KMS-11 (cell line): ENCODE data around the gene ZBTB17.

Experiments
- H2AFZ ChIP-seq: fragments of 200-600 bp; sonication (generic); 2 replicates; pipeline ENCODE4 v1.6.1; 2016; ENCODE audit warnings: antibody characterized with exemption, mixed run types, low read depth
- H3K27ac ChIP-seq: fragments of 200-600 bp; sonication (generic); 2 replicates; pipeline ENCODE4 v1.6.1; 2016; ENCODE audit warnings: mild to moderate bottlenecking, mixed run types
- H3K27me3 ChIP-seq: fragments of 200-600 bp; sonication (generic); 2 replicates; pipeline ENCODE4 v1.6.1; 2017; ENCODE audit warnings: mild to moderate bottlenecking, low read depth, mixed run types, moderate library complexity; ENCODE audit not compliant: insufficient read depth
- H3K36me3 ChIP-seq: fragments of 200-600 bp; sonication (generic); 2 replicates; pipeline ENCODE4 v1.6.1; 2017; ENCODE audit warnings: mild to moderate bottlenecking, mixed run types; ENCODE audit not compliant: insufficient read depth
- H3K4me1 ChIP-seq: fragments of 200-600 bp; sonication (generic); 2 replicates; pipeline ENCODE4 v1.6.1; 2016; ENCODE audit warnings: mild to moderate bottlenecking, low read depth, mixed run types; ENCODE audit not compliant: poor library complexity, severe bottlenecking
- H3K4me2 ChIP-seq: fragments of 200-600 bp; sonication (generic); 2 replicates; pipeline ENCODE4 v1.7.0; 2016; ENCODE audit warnings: mild to moderate bottlenecking, mixed run types
- H3K4me3 ChIP-seq: fragments of 200-600 bp; sonication (generic); IDR thresholded peaks from 2 replicates; pipeline ENCODE4 v1.6.1; 2017; ENCODE audit warnings: low read depth, low read length, mixed read lengths; ENCODE audit not compliant: insufficient read depth
- H3K79me2 ChIP-seq: fragments of 200-600 bp; sonication (generic); 2 replicates; pipeline ENCODE4 v1.6.1; 2016; ENCODE audit warnings: low read depth, mixed run types; ENCODE audit not compliant: insufficient read depth
- H3K9ac ChIP-seq: fragments of 200-600 bp; sonication (generic); 2 replicates; pipeline ENCODE4 v1.6.1; 2016; ENCODE audit warnings: mild to moderate bottlenecking, mixed run types
- H4K20me1 ChIP-seq: fragments of 200-600 bp; sonication (generic); 2 replicates; pipeline ENCODE4 v1.6.1; 2016; ENCODE audit warnings: mild to moderate bottlenecking, mixed run types; ENCODE audit not compliant: insufficient read depth
- CTCF ChIP-seq: fragments of 200-600 bp; sonication (generic); conservative IDR thresholded peaks from 2 replicates; pipeline ENCODE4 v1.6.1; 2017; ENCODE audit warnings: low read depth, mild to moderate bottlenecking, antibody characterized with exemption, low read length, moderate library complexity, mixed read lengths

The ZBTB17 gene

GRCh38 chr1:16011936-16012589 lies 36.2 kb upstream of the ZBTB17 start:
- no peaks in the 10 kb centered on the region for H4K20me1 ChIP-seq
- no peaks in the 10 kb centered on the region for H3K79me2 ChIP-seq
- peak overlapping the region; percentile 32 for H3K4me3 ChIP-seq
- peaks cover 54% of the 10 kb centered on the region for H3K4me1 ChIP-seq
- peak overlapping the region; percentile 69 for H3K27ac ChIP-seq
- H3K9ac ChIP-seq: peak overlapping the region; percentile 76
- H3K27me3 ChIP-seq: no peaks in the 10 kb centered on the region
- peak overlapping the region; percentile 94 for H3K4me2 ChIP-seq
- TF ChIP-seq CTCF: no peak
- H3K36me3 ChIP-seq: no peaks in the 10 kb centered on the region
- peak overlapping the region; percentile 78 for H2AFZ ChIP-seq

DNA sequence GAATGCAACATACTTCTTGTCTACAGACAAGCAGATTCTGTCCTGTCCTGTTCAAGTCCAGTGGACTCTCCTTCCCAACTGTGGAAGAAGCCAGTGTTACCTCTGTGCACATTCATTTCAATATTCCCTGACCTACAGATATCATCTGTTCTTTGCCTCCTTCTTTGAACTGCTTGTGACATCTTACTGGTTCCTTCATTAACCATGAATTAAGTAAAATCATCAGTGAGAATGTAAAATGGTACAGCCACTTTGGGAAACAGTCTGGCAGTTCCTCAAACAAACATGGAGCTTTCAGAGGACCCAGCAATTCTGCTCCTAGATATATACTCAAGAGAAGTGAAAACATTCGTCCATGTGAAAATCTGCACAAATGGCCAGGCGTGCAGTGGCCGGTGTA lies 34.9 kb upstream of the ZBTB17 start:
- Histone ChIP-seq H3K4me1 (peaks cover 42% of the 10 kb centered on the region), H3K36me3 (no peaks in the 10 kb centered on the region), H3K27me3 (no peaks in the 10 kb centered on the region), H2AFZ (no peak overlapping the region), H3K79me2 (no peaks in the 10 kb centered on the region), H3K9ac (no peak overlapping the region), H4K20me1 (no peaks in the 10 kb centered on the region), H3K4me3 (no peak overlapping the region), H3K27ac (no peak overlapping the region), H3K4me2 (no peak overlapping the region)
- TF ChIP-seq CTCF: no peak

- Histone ChIP-seq H3K4me1 (peaks cover 31% of the 10 kb centered on the region), H4K20me1 (no peaks in the 10 kb centered on the region), H3K9ac (no peak overlapping the region), H3K4me2 (no peak overlapping the region), H2AFZ (no peak overlapping the region), H3K79me2 (no peaks in the 10 kb centered on the region), H3K27me3 (no peaks in the 10 kb centered on the region), H3K27ac (no peak overlapping the region), H3K4me3 (no peak overlapping the region), H3K36me3 (no peaks in the 10 kb centered on the region)
- no peak for TF ChIP-seq CTCF
These were observed 33.8 kb upstream of the ZBTB17 start for GRCh38 chr1:16009678-16010077.

GRCh38 chr1:16009030-16009460 lies 33.1 kb upstream of the ZBTB17 start:
- TF ChIP-seq CTCF: peak; percentile 99
- Histone ChIP-seq H3K27me3 (no peaks in the 10 kb centered on the region), H3K4me1 (peaks cover 24% of the 10 kb centered on the region), H2AFZ (no peak overlapping the region), H4K20me1 (no peaks in the 10 kb centered on the region), H3K4me3 (no peak overlapping the region), H3K4me2 (no peak overlapping the region), H3K79me2 (no peaks in the 10 kb centered on the region), H3K27ac (no peak overlapping the region), H3K9ac (no peak overlapping the region), H3K36me3 (no peaks in the 10 kb centered on the region)
